HTERT RPE-1 (cell line): ENCODE measurements around the gene NRAS.

Experiments used
- in situ Hi-C: fragments of 300-500 bp; cut with MboI; formaldehyde crosslinking; loops from 4 replicates; pipeline ENCODE4 v1.14.3; 2020; ENCODE audit warnings: low sequenced_read_pairs

Gene NRAS

DNA sequence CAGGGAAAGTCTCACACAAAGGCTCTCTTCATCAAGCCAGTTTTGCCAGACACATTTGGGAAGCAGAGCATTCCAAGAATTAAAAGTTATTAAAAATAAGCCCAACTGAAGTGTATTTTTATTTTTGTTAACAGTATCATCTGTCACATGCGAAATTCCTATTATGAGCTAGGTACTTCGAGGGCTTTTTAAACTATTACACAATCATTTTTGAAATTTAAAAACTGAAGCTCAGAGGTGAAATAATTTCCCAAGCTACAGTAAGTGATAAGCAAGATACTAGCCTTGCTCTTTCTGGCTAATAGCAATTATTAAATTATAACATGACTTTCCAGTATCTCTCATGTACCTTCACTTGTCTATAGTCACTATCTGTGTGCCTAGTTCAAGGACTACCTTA is 12.0 kb upstream of the NRAS start:
- in situ Hi-C loops = no loop called here

DNA sequence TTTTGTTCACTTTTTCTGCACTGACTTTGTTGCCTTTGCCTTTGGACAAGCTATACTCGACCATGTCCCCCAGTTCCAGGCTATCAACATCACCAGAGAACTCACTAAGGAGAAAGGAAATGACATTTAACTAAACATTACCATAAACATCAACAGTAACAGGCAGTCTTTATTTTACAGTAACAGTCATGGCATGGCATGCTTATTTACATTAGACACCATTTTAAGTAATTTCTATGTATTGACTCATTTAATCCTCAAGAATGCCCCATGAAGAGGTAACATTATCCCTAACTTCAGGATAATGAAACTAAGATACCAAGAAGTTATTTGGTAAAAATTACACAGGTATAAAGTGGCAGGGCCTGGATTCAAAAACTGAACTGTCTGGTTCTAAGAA is 8.7 kb upstream of the NRAS start:
- in situ Hi-C loops = no loop called here

DNA sequence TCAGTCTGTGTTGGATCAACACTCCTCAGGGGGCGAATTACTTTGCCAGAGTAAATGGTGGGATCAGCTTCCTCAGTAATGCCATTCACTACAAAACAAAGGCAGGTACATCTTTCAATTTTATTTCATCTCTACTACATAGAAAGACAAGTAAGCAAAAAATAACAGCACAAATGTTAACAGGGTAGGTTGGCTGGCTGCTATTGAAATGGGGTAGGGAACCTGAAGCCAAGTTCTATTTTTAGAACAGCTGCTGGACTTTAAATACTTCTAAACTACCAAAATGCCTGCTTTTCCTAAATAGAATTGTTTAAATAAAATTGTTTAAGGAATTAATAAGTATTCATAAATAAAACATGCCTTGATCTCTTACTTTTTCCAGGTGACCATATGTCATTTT is 7.3 kb upstream of the NRAS start:
- in situ Hi-C loops = no loop called here

DNA sequence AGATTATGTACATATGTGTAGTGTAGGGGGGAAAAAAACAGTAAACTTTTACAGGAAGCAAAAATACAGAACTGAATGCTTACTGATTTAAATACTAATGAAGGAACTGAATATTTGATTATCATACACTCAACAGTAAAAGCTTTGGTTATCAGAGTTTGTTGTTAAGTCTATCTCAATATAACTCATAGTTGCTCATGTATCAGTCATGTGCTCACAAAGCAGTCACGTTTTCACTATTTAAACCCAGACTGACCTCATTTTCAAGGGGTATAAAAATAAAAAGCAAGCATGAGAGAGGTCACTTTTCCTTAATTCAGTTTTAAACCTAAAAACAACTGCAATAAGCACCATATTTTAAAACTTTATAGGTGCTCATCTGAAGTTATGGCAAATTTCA is 6.9 kb upstream of the NRAS start:
- in situ Hi-C loops = no loop called here

DNA sequence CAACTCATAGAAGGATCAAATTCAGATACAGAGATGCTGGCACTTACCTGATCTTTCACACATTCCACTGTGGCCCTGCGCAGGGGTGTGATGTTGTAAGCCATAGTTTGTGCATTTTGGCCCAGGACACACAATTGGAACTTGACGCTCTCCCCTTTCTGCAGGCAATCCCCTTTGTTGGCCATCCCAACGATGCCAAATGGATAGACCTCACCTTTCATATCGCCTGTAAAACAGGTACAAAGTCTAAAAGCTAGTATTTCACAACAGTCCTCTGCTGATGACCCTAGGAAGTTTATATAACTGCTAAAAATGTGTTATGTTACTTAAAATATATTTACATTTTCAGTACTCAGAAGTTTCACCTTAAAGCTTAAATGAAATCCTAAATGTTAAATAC is 3.9 kb upstream of the NRAS start:
- in situ Hi-C loops = no loop called here

DNA sequence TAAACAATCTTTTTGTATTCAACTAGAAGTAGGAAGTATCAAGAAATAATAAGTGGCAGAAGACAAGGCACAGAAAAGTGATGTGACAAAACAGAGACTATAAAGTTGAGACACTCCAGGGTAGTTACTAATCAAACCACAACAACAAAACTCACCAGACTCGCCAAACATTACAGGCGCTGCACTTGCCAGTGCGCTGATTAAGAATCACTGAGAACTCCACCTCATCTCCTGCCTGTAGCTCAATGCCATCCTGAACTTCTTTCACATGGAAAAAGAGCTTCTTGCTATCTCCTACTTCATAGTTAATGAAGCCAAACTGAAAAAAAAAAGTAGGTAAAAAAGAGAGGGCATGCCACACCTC is 2.8 kb upstream of the NRAS start:
- in situ Hi-C loops = no loop called here

DNA sequence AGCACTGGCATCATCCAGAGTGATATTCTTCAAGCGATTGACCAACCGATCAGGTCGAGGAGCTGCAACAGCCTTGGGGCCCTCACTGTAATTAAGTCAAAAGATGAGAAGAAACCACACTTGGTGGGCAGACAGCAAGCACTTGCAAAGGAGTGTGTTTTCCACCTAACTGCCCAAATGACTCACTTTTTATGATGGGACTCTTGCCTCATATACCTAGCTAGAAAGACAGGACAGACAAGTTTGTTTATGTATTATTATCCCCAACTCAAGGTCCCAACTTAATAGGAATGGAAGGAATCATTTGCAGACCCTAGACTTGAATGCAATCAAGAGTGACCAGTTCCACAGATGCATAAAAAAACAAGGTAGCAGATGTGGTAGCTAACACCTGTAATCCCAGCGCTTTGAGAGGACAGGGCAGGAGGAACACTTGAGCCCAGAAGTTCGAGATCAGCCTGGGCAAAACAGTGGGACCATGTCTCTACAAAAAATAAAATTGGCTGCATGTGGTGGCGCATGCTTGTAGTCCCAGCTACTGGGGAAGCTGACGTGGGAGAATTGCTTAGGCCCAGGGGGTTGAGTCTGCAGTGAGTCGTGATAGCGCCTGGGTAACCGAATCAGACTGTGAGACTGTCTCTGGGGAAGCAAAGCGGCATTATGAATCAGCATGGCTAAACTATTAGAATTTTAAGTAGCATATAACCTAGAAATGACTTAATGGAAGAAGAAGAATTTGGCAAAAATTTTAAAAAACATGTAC is 2.3 kb upstream of the NRAS start:
- in situ Hi-C loops = no loop called here

DNA sequence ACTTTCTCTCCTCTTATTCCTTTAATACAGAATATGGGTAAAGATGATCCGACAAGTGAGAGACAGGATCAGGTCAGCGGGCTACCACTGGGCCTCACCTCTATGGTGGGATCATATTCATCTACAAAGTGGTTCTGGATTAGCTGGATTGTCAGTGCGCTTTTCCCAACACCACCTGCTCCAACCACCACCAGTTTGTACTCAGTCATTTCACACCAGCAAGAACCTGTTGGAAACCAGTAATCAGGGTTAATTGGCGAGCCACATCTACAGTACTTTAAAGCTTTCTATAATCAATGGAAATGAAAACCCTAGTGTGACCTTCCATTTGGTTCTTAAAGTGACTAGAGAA is 643 bp downstream of the NRAS start:
- in situ Hi-C loops = no loop called here

DNA sequence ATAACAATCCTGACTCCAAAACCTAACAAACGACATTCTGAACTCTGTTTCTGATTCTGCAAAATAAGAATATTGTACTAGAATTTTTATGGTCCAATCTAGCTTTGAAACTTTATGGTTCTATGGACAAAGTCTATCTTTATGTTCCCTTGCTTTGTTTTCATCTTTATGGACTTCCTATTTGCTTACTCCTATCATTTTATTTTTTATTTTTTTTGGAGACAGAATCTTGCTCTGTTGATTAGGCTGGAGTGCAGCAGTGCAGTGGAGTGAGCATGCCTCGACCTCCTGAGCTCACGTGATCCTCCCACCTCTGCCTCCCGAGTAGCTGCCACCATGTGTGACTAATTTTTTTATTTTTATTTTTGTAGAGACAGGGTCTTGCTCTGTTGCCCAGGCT is 3.6 kb downstream of the NRAS start:
- in situ Hi-C loops = no loop called here

DNA sequence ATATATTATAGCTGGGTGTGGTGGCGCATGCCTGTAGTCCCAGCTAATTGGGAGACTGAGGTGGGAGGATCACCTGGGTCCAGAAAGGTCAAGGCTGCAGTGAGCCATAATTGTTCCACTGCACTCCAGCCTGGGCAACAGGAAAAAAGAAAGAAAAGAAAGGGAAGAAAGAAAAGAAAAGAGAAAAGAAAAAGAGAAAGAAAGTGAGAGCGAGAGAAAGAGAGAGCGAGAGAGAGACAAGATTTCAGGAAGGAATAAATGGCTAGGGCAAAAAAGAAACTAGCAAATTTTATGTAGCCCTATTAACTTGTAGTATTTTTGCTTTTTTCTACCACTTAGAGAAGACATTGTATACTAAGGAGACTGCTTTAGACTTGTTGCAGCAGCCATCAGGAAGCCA is 6.2 kb downstream of the NRAS start:
- in situ Hi-C loops = no loop called here

DNA sequence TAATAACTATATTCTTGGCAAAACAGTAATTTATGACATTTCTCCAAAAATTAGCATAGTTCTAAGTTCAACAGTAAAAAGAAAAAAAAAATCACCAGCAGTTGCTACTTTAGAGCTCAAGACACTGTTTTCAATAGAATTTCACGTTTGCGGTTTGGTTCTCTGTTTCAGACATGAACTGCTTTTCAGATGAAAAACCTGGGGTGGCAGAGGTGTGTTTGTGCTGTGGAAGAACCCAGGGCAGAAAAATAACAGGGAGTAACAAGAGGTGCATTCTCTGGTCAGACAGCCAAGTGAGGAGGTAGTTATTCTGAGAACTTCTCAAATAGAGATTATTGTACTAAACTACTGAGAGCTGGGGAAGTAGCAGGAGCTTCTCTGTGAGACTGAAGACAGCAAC is 9.0 kb downstream of the NRAS start:
- in situ Hi-C loops = no loop called here

DNA sequence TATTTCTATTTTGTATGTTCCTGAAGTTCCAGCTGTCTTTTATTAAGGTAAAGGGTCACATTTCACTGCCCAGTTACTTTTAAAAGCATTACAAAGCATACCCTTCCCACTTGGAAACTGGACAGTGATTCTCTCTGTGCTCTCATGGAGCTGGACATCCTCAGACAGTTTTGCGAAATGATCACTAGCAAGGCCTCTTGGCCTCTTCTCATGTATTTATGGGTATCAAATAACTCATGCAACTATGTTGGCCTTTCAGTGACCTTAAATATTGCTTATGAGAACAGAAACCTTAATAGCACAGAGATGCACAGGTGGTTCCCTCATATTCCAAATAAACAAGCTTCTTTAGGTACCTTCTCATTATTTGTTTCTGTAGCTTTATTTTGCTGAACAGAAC is 13.3 kb downstream of the NRAS start:
- in situ Hi-C loops = no loop called here

DNA sequence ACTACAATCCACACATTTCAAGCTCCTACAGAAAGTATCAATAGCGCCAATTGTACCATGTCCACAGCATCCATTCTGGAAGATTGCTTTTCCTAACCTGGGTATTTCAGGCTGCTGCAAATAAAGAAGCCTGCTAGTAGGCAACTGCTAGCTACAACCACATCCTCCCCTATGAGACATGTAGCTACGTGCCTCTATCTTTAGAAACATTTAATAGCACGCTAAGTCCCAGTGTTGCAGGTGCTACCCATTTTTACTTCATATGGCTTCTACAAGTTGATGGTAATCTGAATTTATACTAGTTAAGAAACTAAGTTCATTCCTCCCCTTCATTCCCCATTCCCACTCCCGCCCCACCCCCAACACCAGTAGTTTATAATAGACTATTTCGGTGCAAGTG is 13.8 kb downstream of the NRAS start:
- in situ Hi-C loops = no loop called here

DNA sequence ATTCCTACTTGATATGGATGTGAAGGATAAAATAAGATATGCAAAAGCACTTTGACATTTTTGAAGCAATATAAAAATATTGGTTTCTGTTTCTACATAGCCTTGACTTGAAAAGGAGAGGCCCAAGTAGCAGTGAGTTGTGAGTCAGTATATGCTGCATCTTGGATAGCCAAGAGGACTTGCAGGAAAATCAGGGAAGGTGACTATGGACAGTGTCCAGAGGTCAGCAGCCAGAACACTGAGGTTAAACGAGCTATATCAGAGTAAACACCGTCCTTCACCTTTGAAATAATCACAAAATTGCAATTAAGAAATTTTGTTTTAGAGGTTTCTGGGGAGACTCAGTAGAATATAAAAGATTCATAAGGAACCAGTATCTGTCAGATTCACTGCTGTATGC is 14.6 kb downstream of the NRAS start:
- in situ Hi-C loops = no loop called here

DNA sequence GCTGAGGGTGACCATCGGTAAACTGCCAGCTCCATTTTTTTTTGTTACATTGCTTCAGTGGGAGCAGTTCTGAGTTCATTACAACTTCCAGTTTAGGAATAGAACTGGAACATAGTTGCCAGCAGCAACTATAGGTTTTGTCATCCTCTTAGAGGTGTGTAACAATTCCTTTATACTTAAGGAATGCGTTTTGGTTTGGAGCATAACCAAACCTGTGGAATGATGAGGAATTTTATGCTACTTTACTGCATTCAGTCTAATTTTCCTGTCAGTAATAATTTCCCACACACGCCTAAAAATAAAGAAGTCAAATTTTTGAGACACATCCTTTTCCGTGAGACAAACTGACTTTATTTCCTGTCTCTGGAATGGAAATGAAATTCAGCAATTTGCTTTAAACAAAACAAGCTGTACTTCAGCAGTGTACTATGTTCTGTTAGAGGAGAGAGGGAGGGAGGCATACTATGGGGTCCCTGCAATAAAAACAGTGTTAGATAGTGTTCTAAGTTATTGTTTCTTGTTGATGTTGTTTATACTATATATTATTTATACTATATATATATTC is 16.5 kb downstream of the NRAS start:
- in situ Hi-C loops = no loop called here

DNA sequence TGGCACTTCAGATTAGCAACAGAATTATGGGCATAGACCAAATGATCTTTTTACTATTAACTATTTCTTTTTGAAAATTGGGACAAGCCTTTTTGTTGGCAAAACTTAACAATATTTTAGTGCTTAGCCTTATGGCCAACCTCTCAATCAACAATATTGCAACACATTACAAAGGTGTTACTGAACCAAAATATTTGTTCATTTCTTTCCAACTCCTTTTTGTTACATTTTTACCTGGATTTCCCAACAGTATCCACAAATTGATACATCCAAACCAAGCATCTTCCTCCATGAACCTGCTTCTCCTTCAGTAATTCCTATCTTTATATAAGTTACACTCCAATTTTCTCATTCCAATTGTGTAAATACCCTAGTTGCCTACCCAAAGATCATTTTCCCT is 19.8 kb downstream of the NRAS start:
- in situ Hi-C loops = no loop called here

DNA sequence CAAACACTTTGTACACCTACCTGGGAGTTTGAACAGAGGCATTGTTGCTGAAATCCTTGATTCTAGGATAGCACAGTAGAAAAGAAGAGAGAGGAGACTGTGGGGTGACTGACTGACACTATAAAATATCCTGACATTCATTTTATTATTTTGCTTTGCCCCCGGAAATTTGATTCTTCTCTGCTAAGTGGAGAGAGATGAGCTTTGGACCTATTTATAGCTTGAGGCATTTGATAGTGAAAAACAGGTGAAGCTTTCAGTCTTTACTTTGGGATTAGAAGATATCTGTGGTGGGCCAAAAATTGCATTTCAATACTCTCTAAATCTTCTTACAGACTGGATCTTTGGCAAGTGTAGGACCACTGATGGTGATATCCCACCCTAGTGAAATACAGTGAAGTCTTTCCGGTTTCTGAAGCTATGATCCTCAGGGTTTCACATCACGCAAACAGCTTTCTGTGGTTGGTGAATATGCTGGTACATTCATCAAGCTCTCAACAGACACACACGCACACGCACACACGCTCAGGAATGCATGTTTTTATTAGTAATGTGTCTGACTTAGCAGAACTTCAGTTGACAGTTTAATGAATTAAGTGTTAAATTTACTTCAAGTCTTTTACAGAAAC is 21.0 kb downstream of the NRAS start, which contains the start of gene AMPD1:
TSS of gene AMPD1 (minus strand) at position 117 of the 629 bp plus-strand sequence. CDS start at position 42, 75 bp downstream.
- in situ Hi-C loops = no loop called here

DNA sequence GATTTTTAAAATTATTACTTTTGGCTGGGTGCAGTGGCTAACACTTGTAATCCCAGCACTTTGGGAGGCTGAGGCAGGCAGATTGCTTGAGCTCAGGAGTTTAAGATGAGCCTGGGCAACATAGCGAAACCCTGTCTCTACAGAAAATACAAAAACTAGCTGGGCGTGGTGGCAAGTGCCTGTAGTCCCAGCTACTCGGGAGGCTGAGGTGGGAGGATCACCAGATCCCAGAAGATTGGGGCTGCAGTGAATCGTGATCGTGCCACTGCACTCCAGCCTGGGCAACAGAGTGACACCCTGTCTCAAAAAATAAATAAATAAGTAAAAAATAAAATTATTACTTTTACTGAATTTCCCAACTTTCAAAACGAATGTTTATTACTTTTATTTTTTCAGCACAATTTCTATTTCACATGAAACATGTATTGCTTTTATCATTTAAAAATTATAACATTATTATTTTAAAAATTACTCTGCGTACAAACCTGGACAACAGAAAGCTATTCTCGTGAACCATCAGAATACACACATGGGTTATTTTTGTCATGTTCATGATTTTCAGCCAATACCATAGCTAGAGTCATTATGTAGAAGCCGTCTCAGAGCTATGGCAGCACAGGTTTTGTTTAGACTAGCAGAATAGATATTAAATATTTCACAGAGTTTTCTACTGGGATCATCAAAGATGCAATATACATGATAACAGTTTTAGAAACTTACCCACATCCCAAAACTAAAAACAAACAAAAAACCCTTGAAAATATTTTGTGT is 21.8 kb downstream of the NRAS start:
- in situ Hi-C loops = no loop called here

DNA sequence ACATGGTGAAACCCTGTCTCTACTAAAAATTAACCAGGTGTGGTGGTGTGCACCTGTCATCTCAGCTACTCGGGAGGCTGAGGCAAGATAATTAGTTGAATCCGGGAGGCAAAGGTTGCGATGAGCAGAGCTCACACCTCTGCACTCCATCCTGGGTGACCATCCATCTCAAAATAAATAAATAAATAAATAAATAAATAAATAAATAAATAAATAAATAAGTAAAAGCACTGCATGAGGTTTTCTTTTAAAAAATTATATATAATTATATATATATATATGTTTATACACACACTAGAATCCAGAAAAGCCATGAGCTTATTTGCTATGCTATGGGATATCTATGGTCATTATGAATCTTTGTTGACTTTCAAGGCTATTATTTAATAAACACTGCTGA is 23.6 kb downstream of the NRAS start:
- in situ Hi-C loops = no loop called here

DNA sequence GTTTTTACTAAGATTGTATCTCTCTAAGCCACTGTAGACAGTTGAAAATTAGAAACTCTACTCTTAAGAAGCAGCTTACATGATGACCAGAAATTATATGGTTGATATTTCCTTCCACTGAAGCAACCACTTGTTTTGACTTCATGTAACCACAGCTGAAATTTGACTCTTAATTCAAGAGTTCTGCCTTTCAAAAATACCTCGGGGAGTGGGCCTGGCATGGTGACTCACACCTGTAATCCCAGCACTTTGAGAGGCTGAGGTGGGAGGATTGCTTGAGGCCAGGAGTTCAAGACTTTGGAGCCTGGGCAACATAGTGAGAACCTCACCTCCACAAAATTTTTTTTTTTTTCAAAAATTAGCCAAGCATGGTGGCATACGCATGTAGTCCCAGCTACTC is 25.5 kb downstream of the NRAS start:
- in situ Hi-C loops = no loop called here

DNA sequence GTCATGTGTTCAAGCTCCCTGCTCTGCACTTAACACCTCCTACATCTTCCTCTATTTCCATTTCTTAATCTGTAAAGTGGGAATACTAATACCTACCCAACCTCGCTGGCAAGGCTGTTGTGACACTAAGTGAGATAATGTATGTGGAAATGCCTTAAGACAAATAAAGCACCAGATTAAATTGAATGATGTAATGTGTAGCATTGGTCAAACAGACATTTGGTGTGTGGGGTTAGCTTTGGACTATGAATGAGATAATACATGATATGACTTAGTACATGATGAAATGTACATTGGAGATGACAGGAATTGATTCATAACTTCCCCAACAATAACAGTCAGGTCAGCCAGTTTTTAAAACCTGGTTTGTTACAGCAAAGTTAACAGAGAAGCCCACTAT is 26.4 kb downstream of the NRAS start:
- in situ Hi-C loops = no loop called here

DNA sequence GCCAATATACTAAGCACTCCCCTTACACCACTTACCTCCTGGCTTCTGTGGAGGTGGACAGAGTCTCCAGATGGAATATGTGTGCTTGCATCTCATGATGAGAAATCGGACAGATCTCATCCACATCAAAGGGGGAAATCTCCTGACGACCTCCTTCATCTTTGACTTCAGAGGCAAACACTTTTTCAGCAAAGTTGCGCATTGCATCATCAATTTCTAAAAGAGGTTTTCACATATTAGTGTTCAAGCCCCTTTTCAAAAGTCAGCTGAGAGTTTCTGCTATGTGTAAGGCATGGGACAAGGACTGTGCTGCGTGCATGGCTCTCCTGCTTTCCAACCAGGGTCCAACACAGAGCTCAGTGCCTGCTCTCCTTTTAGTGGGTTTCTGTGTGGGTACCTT is 28.0 kb downstream of the NRAS start:
- in situ Hi-C loops = no loop called here
